ENCODE results near the gene CALN1. TPM values are rescaled to one million over a fixed set of nuclear protein-coding genes. Genes with fewer than 3 reads are reported as not detected.
"Not testable (repeated sequence)": the region's sequence is repeated elsewhere in the genome, so short reads cannot be mapped to it uniquely, and the experiment has no call there.

Gene CALN1
- total and polyA plus RNA-seq, 12 donors, result not detected

- peaks cover 0 to 17% (median 0%) of the 10 kb centered on the region in 11 donors for H3K9me3 ChIP-seq
- no peaks in the 10 kb centered on the region for H3K27me3 ChIP-seq
- H3K36me3 ChIP-seq, result no peaks in the 10 kb centered on the region
- TF ChIP-seq, protein P1, sequence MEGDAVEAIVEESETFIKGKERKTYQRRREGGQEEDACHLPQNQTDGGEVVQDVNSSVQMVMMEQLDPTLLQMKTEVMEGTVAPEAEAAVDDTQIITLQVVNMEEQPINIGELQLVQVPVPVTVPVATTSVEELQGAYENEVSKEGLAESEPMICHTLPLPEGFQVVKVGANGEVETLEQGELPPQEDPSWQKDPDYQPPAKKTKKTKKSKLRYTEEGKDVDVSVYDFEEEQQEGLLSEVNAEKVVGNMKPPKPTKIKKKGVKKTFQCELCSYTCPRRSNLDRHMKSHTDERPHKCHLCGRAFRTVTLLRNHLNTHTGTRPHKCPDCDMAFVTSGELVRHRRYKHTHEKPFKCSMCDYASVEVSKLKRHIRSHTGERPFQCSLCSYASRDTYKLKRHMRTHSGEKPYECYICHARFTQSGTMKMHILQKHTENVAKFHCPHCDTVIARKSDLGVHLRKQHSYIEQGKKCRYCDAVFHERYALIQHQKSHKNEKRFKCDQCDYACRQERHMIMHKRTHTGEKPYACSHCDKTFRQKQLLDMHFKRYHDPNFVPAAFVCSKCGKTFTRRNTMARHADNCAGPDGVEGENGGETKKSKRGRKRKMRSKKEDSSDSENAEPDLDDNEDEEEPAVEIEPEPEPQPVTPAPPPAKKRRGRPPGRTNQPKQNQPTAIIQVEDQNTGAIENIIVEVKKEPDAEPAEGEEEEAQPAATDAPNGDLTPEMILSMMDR (IDR thresholded peaks at IDR 0.05), result no peak
- DNase-seq, result no peak
- ATAC-seq, result no peak
- no peak overlapping the region for H3K27ac ChIP-seq
- H3K4me3 ChIP-seq, result no peak overlapping the region
- 95 to 97% methylated on average over 5 of the region's 5 CpGs for WGBS, 2 donors
- intact Hi-C loops (cut with DNase I), result no loop called here
- H3K4me1 ChIP-seq, result no peaks in the 10 kb centered on the region
These were observed 476.5 kb downstream of the CALN1 start for GRCh38 chr7:71935674-71936073.

GRCh38 chr7:71933426-71933825 is 478.7 kb downstream of the CALN1 start:
- WGBS, 2 donors, result 89 to 92% methylated on average over 7 of the region's 7 CpGs
- H3K4me3 ChIP-seq, result no peak overlapping the region
- peaks cover 0 to 27% (median 0%) of the 10 kb centered on the region in 11 donors for H3K9me3 ChIP-seq
- H3K4me1 ChIP-seq, result no peaks in the 10 kb centered on the region
- no peaks in the 10 kb centered on the region for H3K36me3 ChIP-seq
- H3K27me3 ChIP-seq, result no peaks in the 10 kb centered on the region
- DNase-seq (no peak), ATAC-seq (no peak)
- TF ChIP-seq, protein P1 (IDR thresholded peaks at IDR 0.05), result no peak
- intact Hi-C loops (cut with DNase I), result no loop called here
- H3K27ac ChIP-seq, result no peak overlapping the region

DNA sequence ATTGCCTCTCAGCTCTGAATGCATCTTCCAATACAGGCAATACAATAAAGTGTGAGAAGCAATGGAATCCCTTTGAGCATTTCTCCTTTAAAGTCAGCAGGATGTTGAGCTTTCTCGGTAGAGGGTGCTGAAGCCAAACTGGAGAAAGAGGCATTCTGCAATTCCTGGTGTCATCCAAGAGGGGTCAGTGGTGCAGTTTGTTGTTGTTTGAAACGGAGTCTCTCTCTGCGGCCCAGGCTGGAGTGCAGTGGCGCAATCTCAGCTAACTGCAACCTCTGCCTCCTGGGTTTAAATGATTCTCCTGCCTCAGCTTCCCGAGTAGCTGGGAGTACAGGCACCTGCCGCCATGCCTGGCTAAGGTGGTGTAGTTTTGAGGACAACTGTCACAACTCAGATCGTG is 486.5 kb downstream of the CALN1 start:
- H3K4me1 ChIP-seq, result no peaks in the 10 kb centered on the region
- no peak overlapping the region for H3K4me3 ChIP-seq
- H3K9me3 ChIP-seq, result peaks cover 0 to 42% (median 14%) of the 10 kb centered on the region in 11 donors
- H3K27me3 ChIP-seq, result no peaks in the 10 kb centered on the region
- no peak overlapping the region for H3K27ac ChIP-seq
- intact Hi-C loops (cut with DNase I), result no loop called here
- TF ChIP-seq, protein P1 (IDR thresholded peaks at IDR 0.05), result no peak
- no peak for ATAC-seq
- no peak for DNase-seq
- H3K36me3 ChIP-seq, result no peaks in the 10 kb centered on the region
- WGBS, 2 donors, result 62 to 63% methylated on average over 7 of the region's 7 CpGs

DNA sequence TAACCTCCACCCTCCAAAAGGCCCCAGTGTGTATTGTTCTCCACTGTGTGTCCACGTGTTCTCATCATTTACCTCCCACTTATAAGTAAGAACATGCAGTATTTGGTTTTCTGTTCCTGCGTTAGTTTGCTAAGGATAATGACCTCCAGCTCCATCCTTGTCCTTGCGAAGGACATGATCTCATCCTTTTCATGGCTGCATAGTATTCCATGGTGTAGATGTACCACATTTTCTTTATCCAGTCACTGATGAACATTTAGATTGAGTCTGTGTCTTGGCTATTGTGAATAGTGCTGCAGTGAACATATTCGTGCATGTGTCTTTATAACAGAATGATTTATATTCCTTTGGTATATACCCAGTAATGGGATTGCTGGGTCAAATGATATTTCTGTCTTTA is 497.9 kb downstream of the CALN1 start:
- DNase-seq; intact Hi-C loops (cut with DNase I); H3K36me3 ChIP-seq; H3K4me3 ChIP-seq; ATAC-seq; H3K27ac ChIP-seq; H3K27me3 ChIP-seq; H3K4me1 ChIP-seq: not testable (repeated sequence)
- WGBS, 2 donors, result 92 to 95% methylated on average over 4 of the region's 4 CpGs
- H3K9me3 ChIP-seq, result peaks cover 0 to 21% (median 6%) of the 10 kb centered on the region in 11 donors

GRCh38 chr7:71912476-71912875 is 499.7 kb downstream of the CALN1 start:
- DNase-seq (no peak), ATAC-seq (no peak)
- 53 to 69% methylated on average over 4 of the region's 4 CpGs for WGBS, 2 donors
- peaks cover 0 to 21% (median 6%) of the 10 kb centered on the region in 11 donors for H3K9me3 ChIP-seq
- intact Hi-C loops (cut with DNase I), result no loop called here
- no peak overlapping the region for H3K4me3 ChIP-seq
- no peaks in the 10 kb centered on the region for H3K27me3 ChIP-seq
- no peaks in the 10 kb centered on the region for H3K4me1 ChIP-seq
- H3K36me3 ChIP-seq, result no peaks in the 10 kb centered on the region
- TF ChIP-seq, protein P1 (IDR thresholded peaks at IDR 0.05), result no peak
- no peak overlapping the region for H3K27ac ChIP-seq

Measured in heart right ventricle (tissue), 16 donors.